Measurements from ENCODE around the gene INTS2.
"Not testable (repeated sequence)": the region's sequence is repeated elsewhere in the genome, so short reads cannot be mapped to it uniquely, and the experiment has no call there.

The INTS2 gene

DNA sequence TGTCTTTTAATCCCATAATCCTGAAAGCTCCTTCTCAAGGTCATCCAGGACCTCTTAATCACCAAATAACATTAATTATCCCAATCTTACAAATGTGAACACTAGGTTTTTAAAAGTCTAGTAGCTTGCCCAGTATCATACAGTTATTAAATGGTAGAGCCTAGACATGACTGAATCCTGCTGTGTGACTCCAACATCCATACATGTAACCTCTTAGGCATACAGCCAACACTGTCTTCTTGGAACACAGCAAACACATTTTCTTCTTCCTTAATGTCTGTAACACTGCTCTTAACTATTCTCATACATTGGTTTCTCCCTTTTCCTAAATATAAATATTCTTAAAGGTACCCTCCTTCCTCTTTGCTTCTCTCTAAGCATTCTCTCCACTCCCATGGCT is 78.1 kb downstream of the INTS2 start:
- no peak for DNase-seq (ENCODE audit: low spot score)

DNA sequence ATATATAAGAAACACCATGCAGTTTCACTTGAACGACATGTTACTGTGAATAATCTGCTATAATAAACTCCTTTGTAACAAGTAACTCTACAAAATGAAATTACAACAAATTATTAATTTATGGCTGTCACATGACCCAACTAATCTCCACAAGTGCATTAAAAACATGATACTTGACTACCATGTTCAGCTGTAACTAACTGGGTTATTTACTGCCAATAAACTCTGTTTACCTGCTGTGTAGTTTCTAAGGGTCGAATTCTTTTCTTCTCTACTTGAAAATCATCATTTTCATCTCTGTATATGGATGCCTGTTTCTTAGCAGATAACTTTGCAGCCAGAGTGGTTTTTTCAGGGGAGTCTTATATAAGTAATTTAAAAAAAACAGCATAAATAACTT is 78.9 kb downstream of the INTS2 start:
- DNase-seq (ENCODE audit: low spot score), result no peak

DNA sequence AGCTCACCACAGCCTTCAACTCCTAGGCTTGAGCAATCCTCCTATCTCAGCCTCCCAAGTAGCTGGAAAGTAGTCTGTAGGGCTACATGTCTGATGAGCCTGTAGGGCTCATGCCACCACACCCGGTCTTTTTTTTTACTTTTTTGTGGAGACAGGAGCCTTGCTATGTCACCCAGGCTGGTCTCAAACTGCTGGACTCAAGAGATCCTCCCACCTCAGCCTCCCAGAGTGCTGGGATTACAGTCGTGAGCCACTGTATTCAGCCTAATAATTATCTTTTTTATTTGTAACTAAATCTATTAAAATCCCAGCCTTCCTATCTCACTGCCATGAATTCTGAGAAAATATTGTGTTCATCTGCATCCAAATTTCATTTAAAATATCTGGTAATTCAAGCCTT is 79.5 kb downstream of the INTS2 start:
- DNase-seq (ENCODE audit: low spot score), result no peak

DNA sequence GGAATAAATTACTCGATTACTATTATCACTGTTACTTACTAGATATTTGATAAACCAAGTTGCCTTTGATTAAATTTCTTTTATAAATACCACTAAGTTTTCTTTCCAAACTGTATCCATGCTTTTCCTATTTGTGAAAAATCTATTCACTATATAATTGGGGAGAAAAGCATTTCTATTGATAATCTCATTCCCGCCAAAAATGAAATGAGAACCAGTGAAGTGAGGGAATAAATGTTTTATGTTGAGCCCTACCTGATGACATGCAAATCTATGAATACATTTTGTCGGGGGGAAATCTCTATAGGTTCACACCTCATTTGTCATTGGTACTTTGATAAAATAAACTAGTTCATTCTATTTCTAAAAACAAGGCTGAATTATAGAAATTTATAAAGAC is 80.1 kb downstream of the INTS2 start:
- DNase-seq (ENCODE audit: low spot score), result no peak

DNA sequence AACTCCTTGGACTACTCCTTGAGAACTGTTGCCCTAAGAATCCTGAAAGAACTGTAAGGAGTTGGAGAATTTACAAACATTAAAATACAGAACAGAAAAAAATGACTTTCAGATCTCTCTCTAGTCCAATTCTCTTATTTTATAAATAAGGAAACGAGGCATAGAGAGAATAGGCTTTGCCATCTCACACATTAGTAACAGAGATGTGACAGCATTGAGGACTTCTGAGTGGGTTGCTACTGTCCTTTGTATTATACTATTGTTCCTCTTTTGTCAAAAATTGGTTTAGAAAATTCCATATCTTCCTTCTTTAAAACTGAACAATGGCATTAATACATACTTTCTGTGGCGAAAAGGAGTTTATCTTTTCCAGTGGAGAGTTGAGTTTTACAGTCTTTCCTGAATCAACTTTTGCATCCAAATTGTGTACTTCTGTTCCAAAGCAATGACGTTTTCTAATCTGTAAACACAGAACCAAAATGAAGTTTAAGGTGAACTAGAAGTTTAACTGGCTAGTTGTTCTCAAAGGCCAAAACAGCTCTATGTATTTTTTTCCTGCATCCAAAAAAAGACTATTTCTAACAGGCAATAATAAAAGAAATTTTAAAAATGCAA is 80.9 kb downstream of the INTS2 start:
- DNase-seq (ENCODE audit: low spot score), result no peak

DNA sequence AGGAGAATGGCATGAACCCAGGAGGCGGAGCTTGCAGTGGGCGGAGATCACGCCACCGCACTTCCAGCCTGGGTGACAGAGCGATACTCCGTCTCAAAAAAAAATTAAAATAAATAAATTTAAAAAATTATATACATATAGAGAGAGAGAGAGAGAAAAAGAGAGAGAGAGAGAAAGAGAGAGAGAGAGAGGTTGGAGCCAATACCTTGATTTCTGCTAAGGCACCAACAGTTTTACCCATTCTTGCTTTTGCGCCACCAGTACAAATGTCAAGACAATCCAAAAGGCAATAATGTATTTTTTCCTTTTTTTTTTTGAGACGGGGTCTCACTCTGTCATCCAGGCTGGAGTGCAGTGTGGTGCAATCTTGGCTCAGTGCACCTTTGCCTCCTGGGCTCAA is 81.7 kb downstream of the INTS2 start:
- DNase-seq (ENCODE audit: low spot score), result no peak

DNA sequence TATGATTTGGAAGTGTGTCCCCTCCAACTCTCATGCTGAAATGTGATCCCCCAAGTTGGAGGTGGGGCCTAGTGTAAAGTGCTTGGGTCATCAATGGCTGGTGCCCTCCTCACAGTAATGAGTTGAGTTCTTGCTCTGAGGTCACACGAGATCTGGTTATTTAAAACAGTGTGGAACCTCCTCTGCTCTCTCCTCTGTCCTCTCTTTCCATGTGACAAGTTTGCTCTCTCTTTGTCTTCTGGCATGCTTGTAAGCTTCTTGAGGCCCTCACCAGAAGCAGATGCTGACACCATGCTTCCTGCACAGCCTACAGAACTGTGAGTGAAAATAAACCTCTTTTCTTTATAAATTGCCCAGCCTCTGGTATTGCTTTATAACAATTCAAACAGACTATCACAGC is 84.3 kb downstream of the INTS2 start:
- no peak for DNase-seq (ENCODE audit: low spot score)

DNA sequence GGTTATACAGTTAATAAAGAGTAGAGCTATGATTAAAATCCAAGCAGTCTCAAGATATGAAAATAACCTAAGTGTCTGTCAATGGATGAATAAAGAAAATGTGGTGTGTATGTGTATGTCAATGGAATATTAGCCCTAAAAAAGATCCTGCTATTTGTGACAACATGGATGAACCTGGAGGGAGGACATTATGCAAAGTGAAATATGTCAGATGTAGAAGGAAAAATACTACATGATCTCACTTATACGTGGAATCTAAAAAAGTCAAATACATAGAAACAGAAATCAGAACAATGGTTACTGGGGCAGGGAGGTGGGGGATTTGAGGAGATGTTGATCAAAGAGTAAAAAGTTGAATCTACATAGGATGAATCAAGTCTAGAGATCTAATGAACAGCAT is 84.9 kb downstream of the INTS2 start:
- DNase-seq (ENCODE audit: low spot score), result no peak

DNA sequence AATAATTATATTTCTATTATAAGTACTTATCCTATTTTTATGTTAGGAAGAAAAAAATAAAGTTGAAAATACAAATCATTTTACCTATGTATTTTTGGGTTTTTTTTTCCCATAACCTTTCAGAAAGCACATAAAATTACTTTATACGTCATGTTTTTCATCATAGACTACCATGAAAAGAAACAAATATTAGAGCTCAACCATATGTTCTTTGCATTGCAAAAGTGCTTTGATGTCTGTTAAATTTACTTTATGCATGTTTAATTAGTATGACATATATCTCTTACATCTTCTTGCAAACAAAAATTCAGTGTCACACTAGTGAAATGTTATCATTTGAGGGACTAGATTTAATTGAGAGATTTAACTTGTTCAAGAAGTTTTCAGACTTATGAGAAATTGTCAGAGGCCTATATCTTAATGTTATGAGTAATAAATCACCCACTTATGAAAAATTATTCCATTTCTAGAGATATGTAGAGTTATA is 88.4 kb downstream of the INTS2 start:
- no peak for DNase-seq (ENCODE audit: low spot score)

DNA sequence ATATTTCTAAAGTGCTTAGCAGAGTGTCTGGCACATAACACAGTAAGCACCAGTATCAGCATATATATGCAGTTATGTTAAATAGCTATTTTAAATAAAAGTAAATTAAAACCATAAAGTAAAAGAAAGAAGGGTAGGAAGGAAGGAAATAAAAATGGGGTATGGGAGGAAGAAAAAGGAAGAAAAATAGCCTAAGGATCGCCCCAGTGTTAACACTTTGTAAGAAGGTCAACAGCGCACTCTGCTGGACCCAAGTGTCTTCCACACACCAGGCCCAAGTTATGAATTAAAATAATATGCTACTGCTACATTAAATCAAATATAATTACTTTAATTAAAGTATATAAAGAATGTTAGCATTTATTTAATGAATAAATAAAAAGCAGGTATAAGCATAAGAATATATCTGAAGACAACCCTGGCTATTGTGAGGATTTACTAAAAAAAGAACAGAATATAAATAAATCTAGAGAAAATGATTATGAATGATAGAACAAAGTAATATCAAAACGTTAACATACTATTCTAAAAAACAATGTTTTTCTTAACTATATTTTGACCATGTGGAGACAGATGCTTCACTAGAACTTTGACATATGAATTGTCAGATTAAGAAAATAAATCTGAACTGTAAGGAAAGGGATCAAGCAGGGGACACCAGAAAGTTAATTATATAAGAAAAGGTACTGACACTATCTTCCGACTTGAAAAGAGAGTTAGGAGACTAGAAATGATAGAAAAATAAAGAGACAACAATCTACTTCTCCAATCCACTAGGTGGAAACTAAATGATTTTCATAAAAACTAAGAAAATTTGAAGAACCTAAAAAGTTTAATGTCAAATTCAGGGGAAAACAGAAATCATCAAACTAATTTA is 90.4 kb downstream of the INTS2 start:
- DNase-seq (ENCODE audit: low spot score), result peak; percentile 76

DNA sequence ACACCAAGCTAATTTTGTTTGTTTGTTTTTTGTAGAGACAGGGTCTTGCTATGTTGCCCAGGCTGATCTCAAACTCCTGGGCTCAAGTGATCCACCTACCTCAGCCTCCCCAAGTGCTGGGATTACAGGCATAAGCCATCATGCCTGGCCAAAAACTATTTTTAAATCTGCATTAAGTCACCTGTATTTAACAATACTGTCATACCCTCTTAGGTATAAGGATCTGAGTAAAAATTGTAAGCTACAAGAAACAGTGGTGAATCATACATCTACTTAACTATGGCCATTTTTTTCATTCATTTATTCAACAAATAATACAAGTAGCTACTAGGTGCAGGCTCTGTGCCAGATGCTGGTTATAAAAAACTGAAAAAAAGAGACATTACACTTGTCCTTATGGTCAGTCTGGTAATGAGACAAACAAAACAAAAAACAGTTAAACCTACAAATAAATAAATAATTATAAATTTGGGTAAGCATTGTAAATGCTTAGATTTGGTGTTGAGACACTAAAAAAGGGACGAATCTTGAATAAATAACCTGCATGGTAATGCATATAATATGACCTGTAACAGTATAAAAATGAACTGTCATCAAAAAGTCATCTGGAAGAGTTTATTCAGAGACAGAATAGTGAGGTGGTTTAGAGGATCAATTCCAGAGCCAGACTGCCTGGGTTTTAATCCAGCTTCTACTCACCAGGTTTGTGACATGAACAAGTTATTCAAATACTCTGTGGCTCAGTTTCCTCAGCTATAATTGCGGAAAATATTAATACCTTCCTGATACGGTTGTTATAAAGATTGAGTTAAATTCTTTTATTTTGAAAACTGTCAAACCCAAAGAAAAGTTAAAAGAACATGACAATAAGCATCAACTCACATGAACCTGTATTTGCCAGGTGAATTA is 91.3 kb downstream of the INTS2 start:
- no peak for DNase-seq (ENCODE audit: low spot score)

DNA sequence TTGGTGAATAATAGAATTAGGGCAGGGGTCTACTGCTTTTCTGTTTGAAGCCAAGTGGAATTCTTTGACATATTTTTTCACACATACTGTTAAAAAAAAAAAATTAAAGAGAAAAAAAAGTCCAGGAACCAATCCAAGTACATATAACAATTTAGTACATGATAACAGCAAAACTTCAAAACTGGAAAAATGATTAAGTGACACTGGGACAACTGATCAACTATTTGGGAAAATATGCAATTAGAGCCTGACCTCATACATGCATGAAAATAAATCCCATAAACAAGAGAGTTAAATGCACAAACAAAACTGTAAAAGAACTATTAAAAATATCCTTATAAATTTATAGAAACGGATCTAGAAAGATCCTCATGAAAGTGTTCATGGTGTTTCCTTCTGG is 92.2 kb downstream of the INTS2 start:
- no peak for DNase-seq (ENCODE audit: low spot score)

DNA sequence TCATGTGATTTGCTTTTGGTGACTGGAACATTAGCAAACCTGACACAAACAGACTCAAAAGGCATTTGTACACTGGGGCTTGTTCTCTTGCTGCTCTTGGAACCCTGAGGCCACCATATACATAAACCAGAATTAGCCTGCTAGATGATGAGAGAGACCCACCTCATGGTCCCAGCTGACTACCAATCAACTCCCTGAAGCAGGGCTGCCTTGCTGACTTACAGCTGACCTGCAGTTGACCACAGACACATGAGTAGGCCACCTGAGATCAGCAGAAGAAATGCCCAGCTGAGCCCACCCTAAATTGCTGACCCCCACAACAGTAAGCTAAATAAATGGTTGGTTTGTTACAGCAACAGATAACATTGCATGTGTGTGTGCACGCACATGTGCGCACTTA is 93.2 kb downstream of the INTS2 start:
- DNase-seq (ENCODE audit: low spot score), result no peak

DNA sequence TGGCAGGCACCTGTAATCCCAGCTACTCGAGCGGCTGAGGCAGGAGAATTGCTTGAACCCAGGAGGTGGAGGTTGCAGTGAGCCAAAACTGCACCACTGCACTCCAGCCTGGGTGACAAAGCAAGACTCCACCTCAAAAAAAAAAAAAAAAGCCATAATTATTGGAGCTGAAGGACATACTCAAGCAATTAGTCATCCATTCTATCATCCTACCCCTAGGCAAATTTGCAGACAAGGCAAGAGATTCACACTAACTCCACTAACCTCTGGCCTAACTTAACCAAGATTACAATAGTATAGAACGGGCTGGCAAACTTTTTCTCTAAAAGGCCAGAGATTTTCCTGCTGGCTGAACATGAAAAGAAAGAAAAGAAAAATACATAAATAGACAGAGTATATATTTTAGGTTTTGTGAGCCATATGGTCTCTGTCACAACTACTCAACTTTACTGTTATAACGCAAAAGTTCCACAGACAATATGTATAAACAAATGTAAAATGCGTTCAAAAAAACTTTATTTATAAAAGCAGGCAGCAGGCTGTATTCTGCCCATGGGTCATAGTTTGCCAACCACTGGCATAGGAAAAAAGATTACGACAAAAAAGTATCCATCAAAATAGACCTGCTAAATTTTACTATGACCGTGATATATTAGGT is 94.1 kb downstream of the INTS2 start:
- DNase-seq (ENCODE audit: low spot score), result no peak

DNA sequence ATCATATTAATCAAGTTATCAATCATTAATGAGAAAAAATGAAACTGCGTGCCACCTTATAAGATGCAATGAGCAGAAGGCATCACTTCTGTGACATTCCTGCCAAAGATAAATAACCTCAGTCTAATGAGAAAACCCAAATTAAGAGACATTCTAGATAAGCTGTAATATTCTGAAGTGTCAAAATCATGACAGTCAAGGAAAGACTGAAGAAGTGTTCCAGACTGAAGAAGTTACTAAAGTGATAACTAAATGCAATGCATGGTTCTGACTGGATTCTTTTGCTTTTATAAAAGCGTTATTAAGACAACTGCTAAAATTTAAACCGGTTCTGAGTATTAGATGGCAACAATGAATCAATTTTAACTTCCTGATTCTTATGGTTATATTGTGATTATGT is 95.3 kb downstream of the INTS2 start:
- no peak for DNase-seq (ENCODE audit: low spot score)

DNA sequence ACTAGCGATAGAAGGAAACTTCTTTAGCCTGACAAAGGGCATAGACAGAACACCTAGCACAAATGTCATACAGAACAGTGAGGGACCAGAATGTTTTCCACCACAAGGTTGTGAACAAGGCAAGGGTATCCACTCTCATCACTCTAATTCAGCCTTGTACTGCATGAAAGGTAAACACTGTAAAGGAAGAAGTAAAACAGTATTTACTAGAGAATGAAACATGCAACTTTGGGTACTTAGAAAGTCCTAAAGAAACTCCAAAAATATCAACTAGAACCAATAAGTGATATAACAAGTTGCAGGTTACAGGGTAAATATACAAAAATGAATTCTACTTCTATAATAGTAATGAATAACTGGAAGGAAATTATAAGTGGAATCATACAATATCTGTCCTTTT is 96.7 kb downstream of the INTS2 start:
- no peak for DNase-seq (ENCODE audit: low spot score)

DNA sequence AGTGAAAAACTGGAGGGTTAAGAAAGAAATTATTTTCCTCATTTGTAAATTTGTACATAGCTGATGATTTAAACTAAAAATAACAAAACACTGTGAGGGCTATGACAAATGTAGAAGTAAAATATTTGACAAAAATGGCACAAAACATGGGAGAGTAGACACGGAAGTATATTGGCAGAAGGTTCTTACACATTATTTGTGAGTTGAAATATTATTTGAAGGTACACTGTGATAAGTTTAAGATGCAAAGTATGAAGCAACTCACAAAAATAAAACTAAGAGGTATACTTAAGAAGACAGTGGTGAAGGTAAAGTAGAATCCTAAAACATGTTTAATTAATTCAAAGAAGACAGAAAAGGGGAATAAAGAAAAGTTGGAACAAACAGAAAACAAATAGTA is 99.1 kb downstream of the INTS2 start:
- no peak for DNase-seq (ENCODE audit: low spot score)

DNA sequence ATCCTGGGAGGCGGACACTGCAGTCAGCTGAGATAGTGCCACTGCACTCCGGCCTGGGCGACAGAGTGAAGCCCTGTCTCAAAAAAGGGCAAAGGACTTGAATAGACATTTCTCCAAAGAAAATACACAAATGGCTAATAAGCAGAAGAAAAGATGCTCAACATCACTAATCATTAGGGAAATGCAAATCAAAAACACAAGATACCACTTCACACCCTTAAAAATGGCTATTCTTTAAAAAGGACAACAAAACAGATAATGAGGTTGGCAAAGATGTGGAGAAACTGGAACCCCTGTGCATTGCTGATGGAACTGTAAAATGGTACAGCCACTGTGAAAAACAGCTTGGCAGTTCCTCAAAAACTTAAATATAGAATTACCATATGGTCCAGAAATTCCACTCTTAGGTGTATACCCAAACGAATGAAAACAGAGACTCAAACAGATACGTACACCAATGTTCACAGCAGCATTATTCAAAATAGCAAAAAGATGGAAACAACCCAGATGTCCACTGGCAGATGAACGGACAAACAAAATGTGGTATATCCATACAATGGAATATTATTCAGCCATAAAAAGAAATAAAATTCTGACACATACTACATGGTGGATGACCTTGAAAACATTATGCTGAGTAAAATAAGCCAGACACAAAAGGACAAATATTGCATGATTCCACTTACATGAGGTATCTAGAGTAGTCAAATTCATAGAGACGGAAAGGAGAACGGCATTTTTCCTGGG is 100.0 kb downstream of the INTS2 start:
- no peak for DNase-seq (ENCODE audit: low spot score)

DNA sequence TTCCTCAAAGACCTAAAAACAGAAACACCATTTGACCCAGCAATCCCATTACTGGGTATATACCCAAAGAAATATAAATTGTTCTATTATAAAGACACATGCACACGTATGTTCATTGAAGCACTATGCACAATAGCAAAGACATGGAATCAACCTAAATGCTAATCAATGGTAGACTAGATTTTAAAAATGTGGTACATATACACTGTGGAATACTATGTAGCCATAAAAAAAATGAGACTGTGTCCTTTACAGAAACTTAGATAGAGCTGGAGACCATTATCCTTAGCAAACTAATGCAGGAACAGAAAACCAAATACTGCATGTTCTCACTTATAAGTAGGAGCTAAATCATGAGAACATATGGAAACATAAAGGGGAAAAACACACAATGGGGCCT is 100.9 kb downstream of the INTS2 start:
- DNase-seq (ENCODE audit: low spot score), result not testable (repeated sequence)

DNA sequence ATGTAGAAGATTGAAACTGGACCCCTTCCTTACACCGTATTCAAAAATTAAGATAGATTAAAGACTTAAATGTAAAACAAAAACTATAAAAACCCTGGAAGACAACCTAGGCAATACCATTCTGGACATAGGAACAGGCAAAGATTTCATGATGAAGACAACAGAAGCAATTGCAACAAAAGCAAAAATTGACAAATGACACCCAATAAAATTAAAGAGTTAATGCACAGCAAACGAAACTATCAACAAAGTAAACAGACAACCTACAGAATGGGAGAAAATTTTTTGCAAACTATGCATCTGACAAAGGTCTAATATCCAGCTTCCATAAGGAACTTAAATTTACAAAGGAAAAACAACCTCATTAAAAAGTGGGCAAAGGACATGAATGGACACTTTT is 101.6 kb downstream of the INTS2 start:
- DNase-seq (ENCODE audit: low spot score), result not testable (repeated sequence)

DNA sequence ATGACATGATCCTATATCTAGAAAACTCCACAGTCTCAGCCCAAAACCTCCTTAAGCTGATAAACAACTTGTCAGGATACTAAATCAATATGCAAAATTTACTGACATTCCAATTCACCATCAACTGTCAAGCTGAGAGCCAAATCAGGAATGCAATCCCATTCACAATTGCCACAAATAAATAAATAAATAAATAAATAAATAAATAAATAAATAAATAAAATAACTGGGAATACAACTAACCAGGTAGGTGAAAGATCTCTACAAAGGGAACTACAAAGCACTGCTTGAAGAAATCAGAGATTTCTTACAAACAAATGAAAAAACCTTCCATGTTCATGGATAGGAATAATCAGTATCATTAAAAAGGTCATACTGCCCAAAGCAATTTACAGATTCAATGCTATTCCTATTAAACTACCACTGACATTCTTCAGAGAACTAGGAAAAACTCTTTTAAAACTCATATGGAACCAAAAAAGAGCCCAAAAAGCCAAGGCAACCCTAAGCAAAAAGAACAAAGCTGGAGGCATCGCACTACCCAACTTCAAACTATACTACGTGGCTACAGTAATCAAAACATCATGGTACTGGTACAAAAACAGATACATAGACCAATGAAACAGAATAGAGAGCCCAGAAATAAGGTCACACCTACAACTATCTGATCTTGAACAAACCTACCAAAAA is 102.2 kb downstream of the INTS2 start:
- no peak for DNase-seq (ENCODE audit: low spot score)
